Rectal smooth muscle tissue (tissue), 1 donor: Measurements from ENCODE around the gene TEX9.
"Not testable (repeated sequence)": the region's sequence is repeated elsewhere in the genome, so short reads cannot be mapped to it uniquely, and the experiment has no call there.

ENCODE experiments used
- H3K27ac ChIP-seq: one replicate; pipeline ENCODE4 v1.7.0; 2013; ENCODE audit warnings: low read depth, low read length, inconsistent platforms
- H3K27me3 ChIP-seq: one replicate; pipeline ENCODE4 v1.7.0; 2013; ENCODE audit warnings: low read length; ENCODE audit not compliant: control insufficient read depth, insufficient read depth
- H3K36me3 ChIP-seq: one replicate; pipeline ENCODE4 v1.7.0; 2013; ENCODE audit warnings: low read length; ENCODE audit not compliant: control insufficient read depth, insufficient read depth
- H3K4me1 ChIP-seq: one replicate; pipeline ENCODE4 v1.7.0; 2013; ENCODE audit warnings: low read length; ENCODE audit not compliant: control insufficient read depth, insufficient read depth
- H3K4me3 ChIP-seq: one replicate; pipeline ENCODE4 v1.7.0; 2013; ENCODE audit warnings: low read length
- H3K9ac ChIP-seq: one replicate; pipeline ENCODE4 v1.7.0; 2013; ENCODE audit warnings: low read length

The TEX9 gene

DNA sequence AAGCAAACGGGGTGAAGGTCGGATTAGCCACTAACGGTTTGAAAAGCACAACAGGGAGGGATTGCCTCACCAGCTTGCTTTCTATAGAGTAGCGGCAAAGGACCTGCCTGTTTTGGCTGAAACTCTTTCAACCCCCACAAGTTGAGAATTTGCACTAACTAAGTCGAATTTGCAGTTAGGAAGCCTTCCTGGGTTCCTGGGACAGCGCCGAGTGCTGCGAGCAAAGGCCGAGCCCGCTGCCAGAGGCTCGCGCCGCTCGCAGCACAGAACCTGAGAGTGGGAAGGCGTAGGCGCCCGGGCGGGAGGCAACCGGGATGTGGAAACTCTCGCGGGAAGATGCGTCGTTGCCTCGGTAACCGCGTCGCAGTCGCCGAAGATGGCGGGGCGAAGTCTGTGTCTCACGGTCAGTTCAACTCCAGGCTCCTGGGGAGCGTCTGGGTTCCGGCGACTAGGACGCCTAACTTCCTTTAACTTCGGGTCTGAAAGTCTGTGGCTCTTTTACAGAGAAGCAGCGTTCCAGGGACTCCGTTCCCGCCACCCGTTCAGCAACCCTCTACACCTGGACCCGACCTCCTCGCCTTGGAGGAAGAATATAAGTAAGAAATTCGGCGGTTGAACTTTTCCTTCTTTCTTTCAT lies at the start of gene TEX9:
Gene TEX9, plus strand, starts transcription at position 352 of the 637 bp plus-strand sequence. Its CDS starts 25 bp downstream, at position 377.
- H3K9ac ChIP-seq = peak within 1 kb of the TSS; percentile 75
- H3K27ac ChIP-seq = peak within 1 kb of the TSS; percentile 69
- no peaks in the 10 kb centered on the region for H3K27me3 ChIP-seq
- peak within 1 kb of the TSS; percentile 80 for H3K4me3 ChIP-seq
- H3K36me3 ChIP-seq = no peaks in the 10 kb centered on the region
- no peaks in the 10 kb centered on the region for H3K4me1 ChIP-seq

GRCh38 chr15:56316561-56316960 lies 48.7 kb upstream of the TEX9 start:
- H3K4me3 ChIP-seq, H3K4me1 ChIP-seq, H3K36me3 ChIP-seq, H3K27ac ChIP-seq, H3K27me3 ChIP-seq, H3K9ac ChIP-seq: not testable (repeated sequence)

GRCh38 chr15:56320316-56320715 lies 44.9 kb upstream of the TEX9 start:
- H3K27me3 ChIP-seq = no peaks in the 10 kb centered on the region

GRCh38 chr15:56320861-56321260 lies 44.4 kb upstream of the TEX9 start:
- Histone ChIP-seq H3K9ac (no peak overlapping the region), H3K27ac (no peak overlapping the region), H3K27me3 (no peaks in the 10 kb centered on the region), H3K4me3 (no peak overlapping the region), H3K36me3 (no peaks in the 10 kb centered on the region), H3K4me1 (no peaks in the 10 kb centered on the region)

More at GRCh38 chr15:56320316-56320715, 44.9 kb upstream of the TEX9 start:
- H3K4me3 ChIP-seq = no peak overlapping the region
- no peaks in the 10 kb centered on the region for H3K36me3 ChIP-seq
- H3K4me1 ChIP-seq = no peaks in the 10 kb centered on the region
- H3K27ac ChIP-seq = no peak overlapping the region
- H3K9ac ChIP-seq = no peak overlapping the region

DNA sequence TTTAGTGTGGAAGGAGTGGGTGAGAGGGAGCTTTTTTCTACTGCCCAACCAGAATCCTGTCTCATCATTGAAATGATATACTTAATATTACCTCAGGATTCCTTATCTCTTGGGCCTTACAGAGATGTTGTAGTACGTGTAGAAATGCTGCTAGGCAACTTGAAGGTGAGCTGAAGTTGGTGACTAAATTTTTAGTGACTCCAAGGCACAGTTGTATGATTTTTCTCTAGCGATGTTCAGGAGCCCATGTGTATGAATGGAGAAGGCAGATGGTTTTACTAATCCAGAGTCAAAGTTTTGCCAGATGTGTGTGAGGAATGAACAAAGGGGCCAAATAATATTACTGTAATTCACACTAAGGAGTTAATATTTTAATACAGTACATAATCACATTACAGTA lies 42.8 kb upstream of the TEX9 start:
- H3K4me1 ChIP-seq = no peaks in the 10 kb centered on the region
- H3K9ac ChIP-seq = no peak overlapping the region
- H3K27ac ChIP-seq = no peak overlapping the region
- H3K4me3 ChIP-seq = no peak overlapping the region
- H3K36me3 ChIP-seq = no peaks in the 10 kb centered on the region
- no peaks in the 10 kb centered on the region for H3K27me3 ChIP-seq

DNA sequence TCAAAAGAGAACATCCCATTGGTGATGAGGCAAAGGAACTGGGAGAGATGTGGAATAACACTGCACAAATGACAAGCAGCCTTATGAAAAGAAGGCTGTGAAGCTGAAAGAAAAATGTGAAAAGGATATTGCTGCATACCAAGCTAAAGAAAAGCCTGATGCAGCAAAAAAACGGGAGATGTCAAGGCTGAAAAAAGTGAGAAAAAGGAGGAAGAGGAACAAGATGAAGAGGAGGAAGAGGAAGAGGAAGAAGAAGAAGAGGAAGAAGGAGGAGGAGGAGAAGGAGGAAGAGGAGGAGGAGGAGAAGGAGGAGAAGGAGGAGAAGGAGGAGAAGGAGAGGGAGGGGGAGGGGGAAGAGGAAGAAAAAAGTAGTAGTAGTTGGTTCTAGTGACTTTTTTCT lies 41.8 kb upstream of the TEX9 start:
- H3K4me3 ChIP-seq = no peak overlapping the region
- H3K9ac ChIP-seq = no peak overlapping the region
- no peaks in the 10 kb centered on the region for H3K4me1 ChIP-seq
- no peak overlapping the region for H3K27ac ChIP-seq
- no peaks in the 10 kb centered on the region for H3K36me3 ChIP-seq
- no peaks in the 10 kb centered on the region for H3K27me3 ChIP-seq

GRCh38 chr15:56325186-56325585 lies 40.0 kb upstream of the TEX9 start:
- Histone ChIP-seq H3K27me3 (no peaks in the 10 kb centered on the region), H3K36me3 (no peaks in the 10 kb centered on the region), H3K9ac (no peak overlapping the region), H3K4me1 (no peaks in the 10 kb centered on the region), H3K27ac (no peak overlapping the region), H3K4me3 (no peak overlapping the region)

- H3K36me3 ChIP-seq = no peaks in the 10 kb centered on the region
- H3K27me3 ChIP-seq = no peaks in the 10 kb centered on the region
- no peaks in the 10 kb centered on the region for H3K4me1 ChIP-seq
- no peak overlapping the region for H3K4me3 ChIP-seq
- H3K9ac ChIP-seq = no peak overlapping the region
- no peak overlapping the region for H3K27ac ChIP-seq
These were observed 37.3 kb upstream of the TEX9 start for GRCh38 chr15:56327721-56328502.

GRCh38 chr15:56337084-56337725 lies 28.0 kb upstream of the TEX9 start:
- Histone ChIP-seq H3K27ac (no peak overlapping the region), H3K4me3 (no peak overlapping the region)

GRCh38 chr15:56339594-56339993 lies 25.6 kb upstream of the TEX9 start:
- Histone ChIP-seq H3K27me3 (no peaks in the 10 kb centered on the region), H3K36me3 (no peaks in the 10 kb centered on the region), H3K27ac (no peak overlapping the region), H3K9ac (no peak overlapping the region), H3K4me1 (no peaks in the 10 kb centered on the region), H3K4me3 (no peak overlapping the region)

More at GRCh38 chr15:56337084-56337725, 28.0 kb upstream of the TEX9 start:
- Histone ChIP-seq H3K27me3 (no peaks in the 10 kb centered on the region), H3K9ac (no peak overlapping the region), H3K4me1 (no peaks in the 10 kb centered on the region), H3K36me3 (no peaks in the 10 kb centered on the region)

DNA sequence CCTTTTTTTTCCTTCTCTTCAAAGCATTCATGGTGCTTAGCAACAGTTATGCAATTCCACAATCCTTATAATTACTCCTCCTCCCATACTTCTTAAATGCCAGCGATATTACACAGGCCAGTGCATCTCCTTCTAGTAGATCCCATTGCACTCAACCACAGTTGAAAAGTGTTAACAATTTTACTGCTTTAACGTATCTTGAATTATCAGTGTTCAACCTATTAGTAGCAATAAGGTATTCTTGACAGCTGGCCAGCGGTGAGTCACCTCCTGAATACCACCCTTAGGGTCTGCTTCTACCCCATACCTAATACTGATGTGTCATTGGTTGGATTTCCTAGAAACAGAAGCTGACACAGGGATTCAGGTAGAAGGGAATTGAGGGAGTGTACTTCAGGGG lies 24.0 kb upstream of the TEX9 start:
- H3K4me3 ChIP-seq = no peak overlapping the region
- no peak overlapping the region for H3K27ac ChIP-seq
- no peak overlapping the region for H3K9ac ChIP-seq
- no peaks in the 10 kb centered on the region for H3K36me3 ChIP-seq
- H3K4me1 ChIP-seq = no peaks in the 10 kb centered on the region
- no peaks in the 10 kb centered on the region for H3K27me3 ChIP-seq

DNA sequence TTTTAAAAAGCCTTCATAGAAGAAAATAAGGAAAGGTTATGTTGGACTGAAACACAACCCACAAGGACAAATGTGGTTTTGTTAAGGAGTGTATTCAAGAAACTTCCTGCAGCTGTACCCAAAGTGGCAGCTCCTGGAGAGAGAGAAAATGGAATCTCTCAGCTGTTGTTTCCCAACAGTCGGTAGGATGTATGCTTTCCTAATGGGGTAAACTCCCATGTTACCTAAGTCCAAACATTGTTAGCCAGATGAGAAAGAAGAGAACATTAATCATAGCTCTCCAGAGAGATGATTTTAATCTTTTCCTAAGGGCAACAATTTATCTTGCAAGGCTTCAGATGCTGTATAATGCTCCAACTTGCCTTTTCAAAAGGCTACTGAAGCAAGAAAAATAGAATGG lies 22.6 kb upstream of the TEX9 start:
- H3K4me3 ChIP-seq = no peak overlapping the region
- H3K27ac ChIP-seq = no peak overlapping the region
- H3K9ac ChIP-seq = no peak overlapping the region
- no peaks in the 10 kb centered on the region for H3K36me3 ChIP-seq
- no peaks in the 10 kb centered on the region for H3K4me1 ChIP-seq
- no peaks in the 10 kb centered on the region for H3K27me3 ChIP-seq
